AG09309 (cell line): ENCODE results near the gene PPP1R9A.

Experiments
- DNase-seq: peaks from one replicate; pipeline ENCODE4 v3.0.0-alpha.2; 2010; ENCODE audit warnings: low read depth
- H3K4me3 ChIP-seq: 2 replicates; pipeline ENCODE4 v1.5.1; 2011; ENCODE audit warnings: mild to moderate bottlenecking, low read depth, low read length, moderate library complexity; ENCODE audit not compliant: control insufficient read depth
- TF ChIP-seq, protein P1 (sequence below): IDR thresholded peaks from 2 replicates; pipeline ENCODE4 v1.5.1; 2011; ENCODE audit warnings: mild to moderate bottlenecking, low read depth, low read length, inconsistent platforms; ENCODE audit not compliant: insufficient read depth, control insufficient read depth; ENCODE audit errors: missing control alignments

PPP1R9A gene

DNA sequence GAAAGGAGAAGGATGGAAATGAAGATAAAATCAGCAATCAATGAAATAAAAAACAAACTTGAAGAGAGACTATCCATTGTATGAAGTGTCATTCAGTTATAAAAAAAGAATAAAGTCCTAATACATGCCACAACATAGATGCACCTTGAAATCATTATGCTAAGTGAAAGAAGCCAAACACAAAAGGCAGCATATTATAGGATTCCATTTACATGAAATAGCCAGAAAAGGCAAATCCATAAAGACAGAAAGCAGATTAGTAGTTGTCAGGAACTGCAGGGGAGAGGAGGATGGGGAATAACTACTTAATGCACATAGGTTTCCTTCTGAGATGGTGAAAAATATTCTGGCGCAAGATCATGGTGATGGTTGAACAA is 423.6 kb downstream of the PPP1R9A start:
- H3K4me3 ChIP-seq: no peak overlapping the region
- TF ChIP-seq, protein P1, sequence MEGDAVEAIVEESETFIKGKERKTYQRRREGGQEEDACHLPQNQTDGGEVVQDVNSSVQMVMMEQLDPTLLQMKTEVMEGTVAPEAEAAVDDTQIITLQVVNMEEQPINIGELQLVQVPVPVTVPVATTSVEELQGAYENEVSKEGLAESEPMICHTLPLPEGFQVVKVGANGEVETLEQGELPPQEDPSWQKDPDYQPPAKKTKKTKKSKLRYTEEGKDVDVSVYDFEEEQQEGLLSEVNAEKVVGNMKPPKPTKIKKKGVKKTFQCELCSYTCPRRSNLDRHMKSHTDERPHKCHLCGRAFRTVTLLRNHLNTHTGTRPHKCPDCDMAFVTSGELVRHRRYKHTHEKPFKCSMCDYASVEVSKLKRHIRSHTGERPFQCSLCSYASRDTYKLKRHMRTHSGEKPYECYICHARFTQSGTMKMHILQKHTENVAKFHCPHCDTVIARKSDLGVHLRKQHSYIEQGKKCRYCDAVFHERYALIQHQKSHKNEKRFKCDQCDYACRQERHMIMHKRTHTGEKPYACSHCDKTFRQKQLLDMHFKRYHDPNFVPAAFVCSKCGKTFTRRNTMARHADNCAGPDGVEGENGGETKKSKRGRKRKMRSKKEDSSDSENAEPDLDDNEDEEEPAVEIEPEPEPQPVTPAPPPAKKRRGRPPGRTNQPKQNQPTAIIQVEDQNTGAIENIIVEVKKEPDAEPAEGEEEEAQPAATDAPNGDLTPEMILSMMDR: no peak
- DNase-seq: no peak

DNA sequence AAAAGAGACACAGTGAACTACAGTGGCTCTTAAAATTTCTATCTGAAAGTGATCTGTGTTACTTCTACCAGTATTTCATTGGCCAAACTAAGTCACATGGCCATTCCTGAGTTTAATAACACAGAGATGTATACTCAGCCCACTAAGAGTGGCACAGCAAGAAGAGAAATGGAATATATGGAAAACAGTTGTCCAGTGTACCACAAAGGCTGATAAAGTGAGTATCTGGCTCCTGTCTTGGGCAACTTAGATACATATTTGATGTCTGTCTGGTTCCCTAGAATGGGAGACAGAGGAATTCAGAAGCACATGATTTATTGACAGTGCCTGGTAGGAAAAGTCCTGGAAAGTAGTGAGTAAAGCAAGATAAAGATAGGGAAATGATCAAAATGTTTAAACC is 427.1 kb downstream of the PPP1R9A start:
- H3K4me3 ChIP-seq: no peak overlapping the region
- TF ChIP-seq, protein P1: no peak
- no peak for DNase-seq

DNA sequence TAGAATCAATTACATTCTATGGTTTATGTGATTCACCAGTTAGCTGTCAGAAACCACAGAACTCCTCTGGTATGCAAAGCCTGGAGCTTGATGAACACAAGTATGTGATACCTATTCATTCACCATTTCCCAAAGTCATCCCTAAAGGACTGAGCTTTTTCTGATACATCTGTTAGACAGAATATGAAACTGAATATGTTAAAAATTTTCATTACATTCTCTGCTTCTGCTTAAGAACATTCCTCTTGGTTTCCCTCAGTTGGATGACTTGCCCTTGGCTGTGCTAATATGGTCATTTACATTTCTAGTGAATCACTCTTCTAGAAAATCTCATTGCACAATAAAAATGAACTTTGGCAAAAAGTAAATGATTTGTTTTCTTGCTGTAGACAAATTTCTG is 427.7 kb downstream of the PPP1R9A start:
- TF ChIP-seq, protein P1: no peak
- H3K4me3 ChIP-seq: no peak overlapping the region
- DNase-seq: peak; percentile 4

DNA sequence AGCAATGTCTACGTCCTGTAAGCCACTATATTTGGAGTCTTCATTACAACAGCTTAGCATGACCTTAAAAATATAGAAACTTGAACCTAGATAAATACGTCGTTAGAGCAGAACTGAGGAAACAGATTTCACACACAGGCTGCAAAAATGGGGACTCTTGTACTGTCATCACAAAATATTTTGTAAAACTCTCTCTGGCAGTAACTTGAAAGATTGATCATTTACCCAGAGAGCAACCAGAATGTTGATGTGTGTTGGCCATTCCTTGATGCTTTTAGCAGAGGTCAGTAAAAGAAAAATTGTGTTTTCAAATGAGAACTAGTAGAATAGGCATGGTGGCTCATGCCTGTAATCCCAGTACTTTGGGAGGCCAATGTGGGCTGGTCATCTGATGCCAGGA is 431.4 kb downstream of the PPP1R9A start:
- TF ChIP-seq, protein P1: no peak
- no peak for DNase-seq
- H3K4me3 ChIP-seq: no peak overlapping the region

DNA sequence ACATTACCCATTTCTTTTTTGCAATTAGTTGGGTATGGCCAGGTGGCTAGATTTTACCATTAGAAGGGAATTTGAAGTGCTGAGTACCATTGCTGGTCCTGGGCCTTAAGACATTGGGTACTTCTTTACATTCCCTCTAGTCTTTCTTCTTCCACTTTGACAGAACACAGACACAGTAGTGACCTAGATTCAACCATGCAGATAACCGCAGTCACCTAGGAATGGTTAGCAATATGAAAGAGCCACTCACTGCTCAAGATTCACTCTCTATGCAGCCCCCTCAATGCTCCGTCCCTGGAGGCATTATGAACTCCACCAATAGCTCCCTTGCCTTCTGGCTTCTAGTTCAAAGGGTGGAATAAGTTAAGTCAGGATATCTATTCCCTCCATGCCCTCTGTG is 433.1 kb downstream of the PPP1R9A start:
- no peak for DNase-seq
- TF ChIP-seq, protein P1: no peak

DNA sequence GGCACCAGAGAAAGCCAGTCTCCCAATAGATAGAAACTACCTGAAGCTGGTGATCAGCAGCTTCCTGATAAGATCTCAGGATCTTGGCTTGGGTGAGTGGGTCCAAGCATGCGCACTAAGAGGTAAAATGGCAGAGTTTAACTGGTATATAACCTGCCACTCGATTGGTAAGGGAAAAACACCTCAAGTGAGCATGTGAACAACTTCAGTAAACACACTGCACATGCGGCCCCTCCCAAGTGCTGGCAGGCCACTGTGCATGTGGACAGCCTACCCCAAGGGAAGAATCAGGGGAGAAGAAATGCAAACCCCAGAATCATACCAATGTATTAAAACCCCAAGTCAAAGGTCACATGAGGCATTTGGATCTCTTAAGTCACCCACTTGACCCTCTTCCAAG is 434.6 kb downstream of the PPP1R9A start:
- TF ChIP-seq, protein P1: no peak
- DNase-seq: no peak
- H3K4me3 ChIP-seq: no peak overlapping the region

More for the DNA sequence above, 433.1 kb downstream of the PPP1R9A start:
- no peak overlapping the region for H3K4me3 ChIP-seq
